ENCODE results near the gene MC1R. TPM values are rescaled to one million over a fixed set of nuclear protein-coding genes. Genes with fewer than 3 reads are reported as not detected.

The MC1R gene
- total RNA-seq, 1 donor, result 8.1 TPM

GRCh38 chr16:89921702-89922476 is 3.2 kb downstream of the MC1R start:
- H3K4me3 ChIP-seq (ENCODE audit: low read depth, low read length), result peak overlapping the region; percentile 83
- DNase-seq (ENCODE audit: low read depth), result peak; percentile 92
- TF ChIP-seq CTCF (IDR thresholded peaks at IDR 0.05; ENCODE audit: insufficient read depth, low read length), result no peak

GRCh38 chr16:89922477-89922883 is 3.8 kb downstream of the MC1R start:
- DNase-seq (ENCODE audit: low read depth), result peak; percentile 89
- H3K4me3 ChIP-seq (ENCODE audit: low read depth, low read length), result peak overlapping the region; percentile 83
- TF ChIP-seq CTCF (IDR thresholded peaks at IDR 0.05; ENCODE audit: insufficient read depth, low read length), result no peak

- peak; percentile 77 for DNase-seq (ENCODE audit: low read depth)
- TF ChIP-seq CTCF (IDR thresholded peaks at IDR 0.05; ENCODE audit: insufficient read depth, low read length), result no peak
- peak within 1 kb of the TSS; percentile 83 for H3K4me3 ChIP-seq (ENCODE audit: low read depth, low read length)
Measured at GRCh38 chr16:89922884-89923639, 4.4 kb downstream of the MC1R start, which contains the start of gene TUBB3. Gene TUBB3, plus strand, starts transcription at chr16:89923342. Its CDS starts 60 bp downstream, at chr16:89923402.

GRCh38 chr16:89923640-89924296 is 5.1 kb downstream of the MC1R start:
- no peak for TF ChIP-seq CTCF (IDR thresholded peaks at IDR 0.05; ENCODE audit: insufficient read depth, low read length)
- peak overlapping the region; percentile 82 for H3K4me3 ChIP-seq (ENCODE audit: low read depth, low read length)
- DNase-seq (ENCODE audit: low read depth), result no peak

- H3K4me3 ChIP-seq (ENCODE audit: low read depth, low read length), result peak overlapping the region; percentile 82
- no peak for TF ChIP-seq CTCF (IDR thresholded peaks at IDR 0.05; ENCODE audit: insufficient read depth, low read length)
- DNase-seq (ENCODE audit: low read depth), result peak; percentile 48
Measured at GRCh38 chr16:89924297-89924924, 5.7 kb downstream of the MC1R start.

- DNase-seq (ENCODE audit: low read depth), result no peak
- TF ChIP-seq CTCF (IDR thresholded peaks at IDR 0.05; ENCODE audit: insufficient read depth, low read length), result no peak
- H3K4me3 ChIP-seq (ENCODE audit: low read depth, low read length), result peak overlapping the region; percentile 82
Measured at GRCh38 chr16:89924925-89925307, 6.3 kb downstream of the MC1R start.
